Measurements from ENCODE around the gene DHRS3. TPM values are rescaled to one million over a fixed set of nuclear protein-coding genes. Genes with fewer than 3 reads are reported as not detected.
A peak's percentile ranks its signal among the peaks of the same experiment; 100 is the strongest.

Gene DHRS3
- total and polyA plus RNA-seq, 2 of the 13 experiments (the other 11 are each of a cell fraction or from before 2014, with no cell fraction given), result 48.5 to 90.5 TPM

- intact Hi-C loops (cut with micrococcal nuclease; ENCODE audit: unreplicated experiment), result loop anchor here (1.0 kb wide), 1 partner anchor 17 kb away; no protein-coding TSS in a partner anchor
- Histone ChIP-seq H3K36me3 (replicated peaks in 1 of 2; ENCODE audit: control insufficient read depth in 1 of 2, insufficient read depth in 2 of 2, low read length in 2 of 2) (peaks cover 11 to 57% of the 10 kb centered on the region in 2 experiments), H3K4me2 (ENCODE audit: low read depth, low read length) (0 out of 2 replicates have a peak overlapping the region, but pooled peaks have one; percentile 6), H2AFZ (ENCODE audit: low read length) (no peak overlapping the region), H3K4me1 (ENCODE audit: insufficient read depth, low read length) (peaks cover 94% of the 10 kb centered on the region), H3K79me2 (ENCODE audit: insufficient read depth, low read length) (peaks cover 87% of the 10 kb centered on the region), H3K9ac (ENCODE audit: insufficient read depth, low read depth, low read length) (no peak overlapping the region), H3K9me3 (ENCODE audit: low read length) (no peaks in the 10 kb centered on the region), H3K27ac (ENCODE audit: extremely low read length, insufficient read depth, low read length) (no peak overlapping the region), H3K27me3 (ENCODE audit: control insufficient read depth in 1 of 2, insufficient read depth in 2 of 2, low read length in 2 of 2) (no peaks in the 10 kb centered on the region), H3K4me3 (replicated peaks in 1 of 3; ENCODE audit: insufficient read depth in 1 of 3, low read depth in 2 of 3, low read length in 3 of 3) (no peak overlapping the region), H4K20me1 (ENCODE audit: insufficient read depth, low read length) (peaks cover 90% of the 10 kb centered on the region)
- DNase-seq (ENCODE audit: low spot score) (peak; percentile 34), FAIRE-seq (no peak), ATAC-seq (peak; percentile 15)
- BruUV-seq (replicated peaks), result no TSS peak
- in situ Hi-C loops (cut with HindIII; ENCODE audit: extremely low pct_ligation_motif_present, low pct_unique_long_range_greater_than_20kb), result no loop called here
- POLR2A ChIA-PET, result interaction anchor here (1.4 to 17.4 kb wide), 3 partner anchors 10 to 74 kb away, joined by 3 to 357 read pairs (median 3); partner anchors contain the start of gene DHRS3
- 94% methylated on average over 7 of the region's 13 CpGs for WGBS (ENCODE audit: low lambda C conversion rate)
- CTCF ChIA-PET (ENCODE audit: low intra/inter-chr PET ratio, low total read pairs), result interaction anchor here (4.2 kb wide), 1 partner anchor 17 kb away, joined by 56 read pairs; the partner anchor contains the start of gene DHRS3
- TF ChIP-seq ZNF607 (CRISPR knock-in tag; IDR thresholded peaks at IDR 0.05; ENCODE audit: borderline replicate concordance) (no peak), KMT2B (CRISPR knock-in tag; IDR thresholded peaks at IDR 0.05) (no peak), ZC3H13 (CRISPR knock-in tag; IDR thresholded peaks at IDR 0.05) (0 out of 2 replicates have a peak, but pooled peaks have one; percentile 39), RFX1 (IDR thresholded peaks at IDR 0.05) (peak; percentile 66), POLR2AphosphoS2 (IDR thresholded peaks at IDR 0.05; ENCODE audit: low read depth, low read length) (peak; percentile 69), NR1H2 (CRISPR knock-in tag; IDR thresholded peaks at IDR 0.05; ENCODE audit: borderline replicate concordance, low read depth) (no peak), FOSL2 (CRISPR knock-in tag; IDR thresholded peaks at IDR 0.05) (peak; percentile 41; the same call in 1 of the 2 replicates), SRY (CRISPR knock-in tag; IDR thresholded peaks at IDR 0.05) (peak; percentile 19; the same call in 1 of the 2 replicates), SRSF1 (optimal IDR thresholded peaks at IDR 0.05; ENCODE audit: low read depth, low read length) (no peak), ZNF280B (CRISPR knock-in tag; IDR thresholded peaks at IDR 0.05; ENCODE audit: borderline replicate concordance) (no peak), KDM5B (CRISPR knock-in tag; IDR thresholded peaks at IDR 0.05; ENCODE audit: borderline replicate concordance) (0 out of 2 replicates have a peak, but pooled peaks have one; percentile 24), NR3C1 (CRISPR knock-in tag; IDR thresholded peaks at IDR 0.05) (no peak), ZBTB34 (CRISPR knock-in tag; IDR thresholded peaks at IDR 0.05) (0 out of 2 replicates have a peak, but pooled peaks have one; percentile 41), HES4 (CRISPR knock-in tag; IDR thresholded peaks at IDR 0.05; ENCODE audit: borderline replicate concordance) (no peak), RBFOX2 (IDR thresholded peaks at IDR 0.05; ENCODE audit: low read depth, low read length) (no peak), ZNF672 (CRISPR knock-in tag; IDR thresholded peaks at IDR 0.05) (no peak), JUND (CRISPR knock-in tag; IDR thresholded peaks at IDR 0.05) (no peak), BRF2 (CRISPR knock-in tag; IDR thresholded peaks at IDR 0.05) (no peak), POLR2A (IDR thresholded peaks at IDR 0.05; ENCODE audit: insufficient read depth in 1 of 2, low read depth in 2 of 2, low read length in 2 of 2) (0 out of 4 replicates have a peak, but pooled peaks of 1 of the 2 experiments have one; percentile 41), AGO2 (optimal IDR thresholded peaks at IDR 0.05; ENCODE audit: low read depth, low read length) (peak; percentile 74)
Observed at GRCh38 chr1:12601700-12602658, 16.0 kb downstream of the DHRS3 start.
